K562 (cell line): ENCODE data around the gene TNFRSF11A. TPM values are rescaled to one million over a fixed set of nuclear protein-coding genes. Genes with fewer than 3 reads are reported as not detected.

ENCODE experiments used
- ATAC-seq: fragments of 200-7000 bp; cut with Tn5 transposase; 3 replicates; pipeline ENCODE4 v1.9.1; 2020; ENCODE audit warnings: moderate library complexity
- BruUV-seq: library from RNA; stranded (reverse); fragments of 400-500 nt; replicated peaks from 2 replicates; lab custom pipeline; 2021; lab: Mats Ljungman, UMichigan
- CTCF ChIA-PET: fragments of 300-600 bp; formaldehyde crosslinking; extraction: SDS; loops from one replicate; lab custom pipeline; 2021; ENCODE audit warnings: low intra/inter-chr PET ratio; lab: Yijun Ruan, JAX
- POLR2A ChIA-PET: fragments of 300-600, 350-650 bp; sonication (Branson Sonifier 250); formaldehyde crosslinking; extraction: SDS; loops from one replicate; lab custom pipeline; 2021; ENCODE audit warnings: antibody characterized with exemption, inconsistent platforms; lab: Yijun Ruan, JAX
- DNase-seq, 4 experiments: peaks; one replicate each; pipeline versions ENCODE4 v3.0.0 to v3.0.0-alpha.2; 2011 to 2018; ENCODE audit warnings: low spot score in 3 of 4, mixed read lengths in 3 of 4; ENCODE audit errors: extremely low read depth in 1 of 4
- FAIRE-seq: peaks from 2 replicates; lab custom pipeline; 2011; peaks lifted over from hg19 to GRCh38; lab: Jason Lieb, UNC
- H2AFZ ChIP-seq: 2 replicates; pipeline ENCODE4 v1.6.0; 2011; ENCODE audit warnings: low read depth, low read length, control low read depth, inconsistent platforms
- H3K27ac ChIP-seq: fragments of 200-600 bp; 3 replicates; pipeline ENCODE4 v1.8.0; 2011; ENCODE audit warnings: low read depth, mild to moderate bottlenecking, control low read depth, inconsistent platforms, low read length, moderate library complexity, mixed read lengths; ENCODE audit errors: extremely low read depth
- H3K27me3 ChIP-seq, 2 experiments: fragments of 300-600 bp in 1 of 2; 2 replicates in 1 of 2; 3 replicates in 1 of 2; pipeline versions ENCODE4 v1.6.0 to v1.8.0; 2011; ENCODE audit warnings: inconsistent platforms in 2 of 2, low read length in 2 of 2, mild to moderate bottlenecking in 1 of 2, mixed read lengths in 1 of 2, moderate library complexity in 1 of 2; ENCODE audit not compliant: control insufficient read depth in 2 of 2, insufficient read depth in 2 of 2
- H3K36me3 ChIP-seq: fragments of 300-600 bp; 3 replicates; pipeline ENCODE4 v1.8.0; 2011; ENCODE audit warnings: mild to moderate bottlenecking, low read length, inconsistent platforms; ENCODE audit not compliant: control insufficient read depth, insufficient read depth
- H3K4me1 ChIP-seq, 2 experiments: fragments of 200-600 bp in 1 of 2; replicated peaks in 1 of 2; 2 replicates in 1 of 2; 3 replicates in 1 of 2; pipeline versions ENCODE4 v1.5.1 to v1.8.0; 2011; ENCODE audit warnings: inconsistent platforms in 2 of 2, low read length in 2 of 2, mild to moderate bottlenecking in 1 of 2, mixed read lengths in 1 of 2, moderate library complexity in 1 of 2; ENCODE audit not compliant: control insufficient read depth in 2 of 2, insufficient read depth in 2 of 2
- H3K4me2 ChIP-seq: 2 replicates; pipeline ENCODE4 v1.6.1; 2011; ENCODE audit warnings: low read length, control low read depth, inconsistent platforms, mixed read lengths; ENCODE audit not compliant: insufficient read depth
- H3K4me3 ChIP-seq: fragments of 200-600 bp; sonication (generic), shearing (Covaris generic); 2 replicates; pipeline ENCODE4 v1.5.1; 2016; ENCODE audit warnings: control low read depth, inconsistent platforms
- H3K79me2 ChIP-seq: fragments of 200-600 bp; 3 replicates; pipeline ENCODE4 v1.8.0; 2011; ENCODE audit warnings: low read length, inconsistent platforms; ENCODE audit not compliant: control insufficient read depth, insufficient read depth
- H3K9ac ChIP-seq, 2 experiments: 2 replicates each; pipeline versions ENCODE4 v1.6.0 to v1.6.1; 2011; ENCODE audit warnings: low read depth in 2 of 2, low read length in 2 of 2, control low read depth in 1 of 2, inconsistent platforms in 1 of 2, mild to moderate bottlenecking in 1 of 2, mixed read lengths in 1 of 2; ENCODE audit not compliant: insufficient read depth in 1 of 2
- H3K9me1 ChIP-seq: one replicate; pipeline ENCODE4 v1.6.0; 2011; ENCODE audit warnings: inconsistent platforms, mild to moderate bottlenecking, low read length, moderate library complexity; ENCODE audit not compliant: control insufficient read depth, insufficient read depth
- H3K9me3 ChIP-seq: replicated peaks from 2 replicates; pipeline ENCODE4 v1.5.1; 2011; ENCODE audit warnings: low read depth, low read length, inconsistent platforms; ENCODE audit not compliant: control insufficient read depth, insufficient read depth
- H4K20me1 ChIP-seq: replicated peaks from 2 replicates; pipeline ENCODE4 v1.6.1; 2011; ENCODE audit warnings: low read length, inconsistent platforms, mixed read lengths; ENCODE audit not compliant: control insufficient read depth, insufficient read depth
- MTA1 ChIP-seq: fragments of 450-650 bp; IDR thresholded peaks from 2 replicates; pipeline ENCODE4 v1.6.1; 2017; ENCODE audit warnings: borderline replicate concordance
- OTX1 ChIP-seq: fragments of 450-650 bp; formaldehyde crosslinking; IDR thresholded peaks from 2 replicates; pipeline ENCODE4 v1.4.0; 2022; ENCODE audit warnings: mild to moderate bottlenecking
- RAD51 ChIP-seq: fragments of 450-650 bp; IDR thresholded peaks from 2 replicates; pipeline ENCODE4 v1.7.1; 2016; ENCODE audit warnings: low read depth, mild to moderate bottlenecking, borderline replicate concordance
- SREBF2 ChIP-seq: sonication (generic); formaldehyde crosslinking; IDR thresholded peaks from 2 replicates; pipeline ENCODE4 v1.4.0; 2020; ENCODE audit warnings: mild to moderate bottlenecking, missing genetic modification reagents
- USF1 ChIP-seq: sonication (generic); formaldehyde crosslinking; IDR thresholded peaks from 2 replicates; pipeline ENCODE4 v1.9.0; 2022; ENCODE audit warnings: mild to moderate bottlenecking, missing genetic modification reagents
- USF2 ChIP-seq: sonication (generic); formaldehyde crosslinking; IDR thresholded peaks from 2 replicates; pipeline ENCODE4 v1.5.0; 2020; ENCODE audit warnings: missing genetic modification reagents
- ZNF140 ChIP-seq: fragments of 250-450 bp; sonication (Bioruptor Pico); IDR thresholded peaks from 2 replicates; pipeline ENCODE4 v1.8.0; 2021; ENCODE audit warnings: moderate library complexity, mild to moderate bottlenecking, inconsistent platforms
- WGBS: fragments of 100-300 bp; shearing (Covaris generic); methylation state at CpG from one replicate; pipeline ENCODE4 v1.1.6; 2016; ENCODE audit warnings: low coverage, mixed read lengths; ENCODE audit not compliant: insufficient coverage; ENCODE audit errors: missing lambda C conversion rate; 5-methylcytosine and 5-hydroxymethylcytosine counted together
- in situ Hi-C: fragments of 300-500 bp; cut with MboI; formaldehyde crosslinking; loops from 4 replicates; pipeline ENCODE4 v1.15.0; 2018; ENCODE audit warnings: inconsistent platforms, mixed read lengths
- intact Hi-C: fragments of 100-400 bp; cut with micrococcal nuclease; formaldehyde crosslinking; loops from 2 replicates; pipeline ENCODE4 v1.14.2; 2022
- polyA plus RNA-seq, 8 experiments: library from polyadenylated mRNA; depleted of rRNA in 4 of 8; stranded (reverse) in 5 of 8; unstranded in 3 of 8; fragments of >200 nt; fragmentation: Nextera tagmentation in 2 of 8; fragmentation: Illumina TruSeq in 1 of 8; extraction: Ambion mirVana in 2 of 8; extraction: Trizol in 1 of 8; gene quantifications; 2 replicates each; pipeline versions ENCODE4 v1.2.1 to v1.2.3, GENCODE V29; 2011 to 2014; ENCODE audit warnings: inconsistent platforms in 1 of 8, missing spikeins in 1 of 8
- total RNA-seq, 7 experiments: library from RNA; depleted of rRNA in 6 of 7; stranded (reverse); fragments of >200 nt in 6 of 7; fragmentation: Illumina TruSeq in 2 of 7; extraction: Trizol in 2 of 7; gene quantifications; 2 replicates each; pipeline versions ENCODE4 v1.2.1 to v1.2.3, GENCODE V29; 2011 to 2021; ENCODE audit warnings: low replicate concordance in 1 of 7

TNFRSF11A gene
- total and polyA plus RNA-seq, 9 of the 15 experiments (the other 6 are each of a cell fraction or from before 2014, with no cell fraction given): 0.03 to 0.06 (median 0.04) TPM; not detected in 6

- Histone ChIP-seq H3K9ac (no peak overlapping the region), H3K4me1 (no peaks in the 10 kb centered on the region; a peak in 1 of 5 replicates), H4K20me1 (no peaks in the 10 kb centered on the region), H3K79me2 (no peaks in the 10 kb centered on the region), H3K9me1 (no peaks in the 10 kb centered on the region), H3K27ac (no peak overlapping the region), H3K27me3 (no peaks in the 10 kb centered on the region; a peak in 1 of 5 replicates), H3K9me3 (no peaks in the 10 kb centered on the region), H3K4me2 (no peak overlapping the region), H3K4me3 (no peak overlapping the region), H3K36me3 (no peaks in the 10 kb centered on the region), H2AFZ (no peak overlapping the region)
- ChIA-PET POLR2A (no interaction called here), CTCF (no interaction called here)
- DNase-seq (no peak), FAIRE-seq (no peak), ATAC-seq (no peak)
- TF ChIP-seq MTA1 (no peak), ZNF140 (CRISPR knock-in tag) (no peak), SREBF2 (CRISPR knock-in tag) (no peak)
- intact Hi-C loops: no loop called here
- whole genome bisulfite sequencing: 67% methylated on average over 2 of the region's 3 CpGs
- in situ Hi-C loops: no loop called here
- no TSS peak for BruUV-seq
Observed at GRCh38 chr18:62403120-62403519, 78.0 kb downstream of the TNFRSF11A start.

- CTCF ChIA-PET: interaction anchor here (0.7 kb wide), 1 partner anchor 160 kb away, joined by 3 read pairs; no protein-coding TSS in a partner anchor
- no peak overlapping the region for H3K4me3 ChIP-seq
- no peak for ATAC-seq
Observed at GRCh38 chr18:62404881-62405280, 79.8 kb downstream of the TNFRSF11A start.

More at GRCh38 chr18:62404881-62405280, 79.8 kb downstream of the TNFRSF11A start:
- no peak overlapping the region for H2AFZ ChIP-seq
- H3K9ac ChIP-seq: no peak overlapping the region
- H4K20me1 ChIP-seq: no peaks in the 10 kb centered on the region
- 16% methylated on average over 3 of the region's 3 CpGs for WGBS
- no peaks in the 10 kb centered on the region for H3K9me3 ChIP-seq
- H3K36me3 ChIP-seq: no peaks in the 10 kb centered on the region
- no peak overlapping the region for H3K27ac ChIP-seq
- H3K4me2 ChIP-seq: no peak overlapping the region
- FAIRE-seq (no peak), DNase-seq (no peak)
- in situ Hi-C loops (no loop called here), intact Hi-C loops (no loop called here)
- H3K27me3 ChIP-seq: no peaks in the 10 kb centered on the region; a peak in 1 of 5 replicates
- no peaks in the 10 kb centered on the region; a peak in 1 of 5 replicates for H3K4me1 ChIP-seq
- H3K9me1 ChIP-seq: no peaks in the 10 kb centered on the region
- POLR2A ChIA-PET: no interaction called here
- BruUV-seq: no TSS peak
- TF ChIP-seq RAD51 (peak; percentile 38; the same call in 1 of the 2 replicates), OTX1 (CRISPR knock-in tag) (no peak), USF2 (CRISPR knock-in tag) (peak; percentile 28; the same call in 1 of the 2 replicates), USF1 (peak; percentile 53; the same call in 1 of the 2 replicates)
- H3K79me2 ChIP-seq: no peaks in the 10 kb centered on the region
